GM19372 (cell line): Measurements from ENCODE around the gene NPDC1.
A peak's percentile ranks its signal among the peaks of the same experiment; 100 is the strongest.
"Not testable (repeated sequence)": the region's sequence is repeated elsewhere in the genome, so short reads cannot be mapped to it uniquely, and the experiment has no call there.

ENCODE experiments used
- ATAC-seq: cut with Tn5 transposase; IDR thresholded peaks from one replicate; pipeline ENCODE4 v1.9.1; 2021; ENCODE audit warnings: mild to moderate bottlenecking, low read depth, moderate library complexity; ENCODE audit not compliant: unreplicated experiment

The NPDC1 gene

GRCh38 chr9:137014776-137015539 is 31.0 kb downstream of the NPDC1 start:
- ATAC-seq: no peak

- no peak for ATAC-seq
Measured at GRCh38 chr9:137014166-137014565, 31.8 kb downstream of the NPDC1 start.

- no peak for ATAC-seq
Measured at GRCh38 chr9:137013571-137013940, 32.4 kb downstream of the NPDC1 start.

- no peak for ATAC-seq
Measured at GRCh38 chr9:137012694-137013570, 33.0 kb downstream of the NPDC1 start.

- ATAC-seq: no peak
Measured at GRCh38 chr9:137011907-137012675, 33.9 kb downstream of the NPDC1 start.

GRCh38 chr9:137011156-137011555 is 34.8 kb downstream of the NPDC1 start:
- no peak for ATAC-seq

- no peak for ATAC-seq
Measured at GRCh38 chr9:137009938-137010732, 35.8 kb downstream of the NPDC1 start.

- ATAC-seq: no peak
Measured at GRCh38 chr9:137009217-137009616, 36.8 kb downstream of the NPDC1 start.

- no peak for ATAC-seq
Measured at GRCh38 chr9:137008312-137008711, 37.7 kb downstream of the NPDC1 start.

GRCh38 chr9:137007816-137008270 is 38.1 kb downstream of the NPDC1 start:
- no peak for ATAC-seq

- ATAC-seq: no peak
Measured at GRCh38 chr9:137007108-137007815, 38.7 kb downstream of the NPDC1 start.

GRCh38 chr9:137006116-137007003 is 39.6 kb downstream of the NPDC1 start:
- no peak for ATAC-seq

- not testable (repeated sequence) for ATAC-seq
Measured at GRCh38 chr9:137004285-137004684, 41.7 kb downstream of the NPDC1 start.

GRCh38 chr9:137002646-137003041 is 43.3 kb downstream of the NPDC1 start:
- ATAC-seq: no peak

GRCh38 chr9:137001857-137002645 is 43.9 kb downstream of the NPDC1 start:
- no peak for ATAC-seq

GRCh38 chr9:137000177-137000930 is 45.6 kb downstream of the NPDC1 start:
- peak; percentile 71 for ATAC-seq

GRCh38 chr9:136997830-136998234 is 48.1 kb downstream of the NPDC1 start:
- ATAC-seq: no peak
